Measurements from ENCODE around the gene SLC17A9.

The SLC17A9 gene

DNA sequence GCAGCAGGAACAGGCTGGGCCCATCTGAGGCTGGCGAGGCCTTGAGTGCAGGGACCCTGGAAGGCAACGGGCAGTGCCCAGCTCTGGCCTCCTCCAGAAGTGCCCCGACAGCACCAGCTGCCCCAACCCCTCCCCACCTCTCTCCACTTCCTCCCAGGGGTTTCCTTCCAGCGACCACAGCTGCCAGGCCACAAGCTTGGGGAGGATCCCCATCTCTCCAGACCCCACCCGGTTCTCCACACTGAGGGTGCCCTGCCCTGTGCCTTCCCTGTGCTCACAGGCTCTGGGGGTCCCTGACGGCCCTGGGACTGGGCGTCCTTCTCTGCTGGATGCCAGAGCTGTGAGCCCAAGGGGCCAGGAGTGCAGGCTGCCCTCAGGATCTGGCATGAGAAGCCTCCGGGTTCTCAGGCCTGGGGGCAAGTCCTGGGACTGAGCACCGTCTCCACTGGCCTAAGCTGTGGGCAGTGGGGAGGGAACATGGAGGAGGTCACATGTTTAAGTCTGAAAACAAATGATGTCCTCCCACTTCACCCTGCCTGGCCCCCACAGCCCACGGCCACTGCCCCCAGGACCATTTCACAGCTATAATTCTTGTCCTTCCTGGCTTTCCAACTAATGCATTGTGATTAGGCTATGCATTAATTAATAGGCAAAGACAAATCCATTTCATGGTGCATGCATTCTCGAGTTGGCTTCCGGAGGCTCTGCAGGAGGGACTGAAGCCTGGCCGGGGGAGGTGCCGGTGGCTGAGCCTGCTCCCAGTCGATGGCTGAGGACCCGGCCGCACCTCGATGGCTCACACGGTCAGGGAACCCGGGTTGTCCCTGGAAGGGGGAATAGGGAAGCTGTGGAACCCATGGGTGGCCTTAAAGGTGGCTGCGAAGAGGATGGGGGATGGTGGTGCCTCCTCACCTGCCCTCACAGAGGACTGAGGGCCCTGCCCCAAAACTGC, 29.9 kb downstream of the SLC17A9 start:
- no peak for DNase-seq (ENCODE audit: low read depth in 2 of 2)

DNA sequence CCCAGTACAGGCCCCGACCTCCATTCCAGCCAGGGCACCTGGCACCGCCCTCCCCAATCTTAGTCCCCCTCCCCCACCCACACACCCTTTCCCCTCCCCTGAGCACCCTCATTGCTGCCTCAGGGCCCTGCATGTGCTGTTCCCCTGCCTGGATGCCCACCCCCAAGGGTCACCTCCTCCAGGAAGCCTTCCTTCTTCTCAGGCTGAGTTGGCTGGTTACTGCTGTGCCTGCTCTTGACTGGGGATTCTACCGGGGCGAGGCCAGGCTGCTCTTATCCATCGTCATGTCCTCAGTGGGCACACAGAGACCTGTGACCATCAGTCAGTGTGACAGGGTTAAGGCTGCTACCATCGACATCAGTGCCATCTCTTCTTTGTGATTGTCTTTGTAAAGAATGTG, 30.7 kb downstream of the SLC17A9 start:
- no peak for DNase-seq (ENCODE audit: low read depth in 2 of 2)

DNA sequence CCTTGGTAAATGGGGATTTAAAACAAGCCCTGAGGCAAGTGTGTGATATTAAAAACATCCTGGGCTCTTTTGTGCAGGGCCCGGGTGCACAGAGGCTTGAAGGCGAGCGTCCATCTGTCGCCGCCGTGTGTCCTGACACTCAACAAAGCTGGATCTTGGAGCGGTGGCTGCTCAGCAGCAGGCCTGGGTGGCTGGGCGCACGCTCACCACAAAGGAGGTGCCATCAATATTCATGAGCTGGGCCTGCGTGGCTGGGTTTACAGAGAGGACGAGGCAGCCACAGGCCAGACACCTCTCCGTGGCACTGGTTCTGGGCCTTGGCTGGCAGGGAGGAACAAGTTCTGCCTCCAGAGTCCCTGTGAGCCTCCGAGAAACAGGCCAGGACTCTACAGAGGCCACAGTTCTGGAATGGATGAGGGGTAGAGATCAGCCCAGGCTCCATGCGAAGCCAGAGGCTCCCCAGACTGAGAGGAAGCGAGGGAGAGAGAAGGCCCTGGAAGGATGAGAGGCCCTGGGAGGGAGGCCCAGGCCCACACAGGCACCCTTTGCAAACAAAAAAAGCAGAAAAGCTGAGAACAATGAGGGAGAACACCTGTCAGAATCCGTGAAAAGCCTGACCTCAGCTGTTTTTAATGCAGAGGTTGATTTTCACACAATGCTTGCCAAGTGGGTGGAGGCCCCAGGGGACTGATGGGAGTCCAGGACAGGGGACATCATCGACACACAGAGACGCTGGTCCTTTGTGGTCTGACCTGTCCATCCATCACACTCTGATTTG, 32.3 kb downstream of the SLC17A9 start:
- DNase-seq (ENCODE audit: low read depth in 2 of 2): no peak

DNA sequence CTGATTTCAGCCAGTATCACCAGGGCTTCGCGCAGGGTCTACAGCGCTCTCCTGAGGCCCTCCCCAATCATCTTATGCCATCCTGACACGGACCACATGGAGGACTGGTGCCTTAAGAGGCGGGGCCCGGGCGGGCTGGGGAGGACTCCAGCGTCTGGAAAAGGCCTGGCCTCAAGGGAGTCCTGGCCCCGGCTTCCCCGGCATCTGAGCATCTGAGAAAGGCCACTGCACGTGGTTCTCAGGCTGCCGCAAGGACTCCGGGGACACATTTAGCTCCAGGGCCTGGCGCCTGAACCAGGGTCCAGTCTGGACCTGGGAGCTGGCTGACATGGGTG, 32.9 kb downstream of the SLC17A9 start:
- DNase-seq (ENCODE audit: low read depth in 2 of 2): no peak

DNA sequence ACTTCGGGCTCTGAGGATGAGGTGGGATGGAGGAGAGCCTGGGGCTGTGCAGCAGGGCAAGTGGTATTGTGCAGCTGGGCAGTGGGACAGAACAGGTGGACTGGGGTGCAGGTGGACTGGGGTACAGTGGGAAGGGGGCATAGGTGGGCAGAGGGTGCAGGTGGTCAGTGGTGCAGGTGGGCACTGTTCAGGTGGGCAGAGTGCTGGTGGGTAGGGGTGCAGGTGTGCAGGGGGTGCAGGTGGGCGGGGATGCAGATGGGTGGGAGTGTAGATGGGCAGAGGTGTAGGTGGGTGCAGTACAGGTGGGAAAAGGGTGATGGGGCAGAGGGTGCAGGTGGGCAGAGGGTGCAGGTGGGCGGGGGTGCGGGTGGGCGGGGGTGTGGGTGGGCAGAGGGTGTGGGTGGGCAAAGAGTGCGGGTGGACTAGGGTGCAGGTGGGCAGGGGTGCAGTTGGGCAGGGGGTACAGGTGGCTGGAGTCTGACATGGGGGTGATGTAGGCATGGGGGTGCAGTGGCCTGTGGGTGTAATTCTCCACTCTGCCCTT, 33.8 kb downstream of the SLC17A9 start:
- no peak for DNase-seq (ENCODE audit: low read depth in 2 of 2)

DNA sequence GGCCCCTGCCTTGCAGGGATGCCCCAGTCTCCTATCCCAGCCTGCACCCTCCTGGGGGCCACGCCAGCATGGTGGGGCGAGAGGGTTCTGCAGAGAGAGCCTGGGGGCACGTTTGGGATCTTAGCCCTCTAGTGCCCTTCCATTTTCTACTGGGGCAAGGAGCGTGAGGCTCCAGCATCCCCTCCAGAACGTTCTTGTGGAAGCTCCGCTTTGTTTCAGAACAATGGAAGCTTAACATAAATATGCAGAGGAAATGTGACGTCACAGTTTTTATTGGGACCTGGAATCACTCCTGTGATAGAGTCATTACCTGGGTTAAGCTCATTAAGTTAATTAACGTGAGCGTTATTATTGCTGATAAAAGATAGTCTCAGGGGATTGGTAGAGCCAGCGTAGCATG, 34.6 kb downstream of the SLC17A9 start:
- no peak for DNase-seq (ENCODE audit: low read depth in 2 of 2)

DNA sequence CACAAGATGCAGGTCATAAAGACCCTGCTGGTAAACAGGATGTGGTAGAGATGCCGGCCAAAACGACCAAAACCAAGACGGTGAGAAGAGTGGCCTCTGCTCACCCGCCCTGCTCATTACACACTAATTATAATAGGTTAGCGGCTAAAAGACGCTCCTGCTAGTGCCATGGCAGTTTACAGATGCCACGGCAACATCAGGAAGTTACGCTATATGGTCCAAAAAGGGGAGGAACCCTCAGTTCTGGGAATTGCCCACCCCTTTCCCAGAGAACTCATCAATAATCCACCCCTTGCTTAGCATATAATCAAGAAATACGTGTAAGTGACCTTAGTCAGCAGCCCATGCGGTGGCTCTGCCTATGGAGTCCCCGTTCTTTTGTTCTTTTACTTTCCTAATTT, 36.7 kb downstream of the SLC17A9 start:
- DNase-seq (ENCODE audit: low read depth in 2 of 2): no peak

DNA sequence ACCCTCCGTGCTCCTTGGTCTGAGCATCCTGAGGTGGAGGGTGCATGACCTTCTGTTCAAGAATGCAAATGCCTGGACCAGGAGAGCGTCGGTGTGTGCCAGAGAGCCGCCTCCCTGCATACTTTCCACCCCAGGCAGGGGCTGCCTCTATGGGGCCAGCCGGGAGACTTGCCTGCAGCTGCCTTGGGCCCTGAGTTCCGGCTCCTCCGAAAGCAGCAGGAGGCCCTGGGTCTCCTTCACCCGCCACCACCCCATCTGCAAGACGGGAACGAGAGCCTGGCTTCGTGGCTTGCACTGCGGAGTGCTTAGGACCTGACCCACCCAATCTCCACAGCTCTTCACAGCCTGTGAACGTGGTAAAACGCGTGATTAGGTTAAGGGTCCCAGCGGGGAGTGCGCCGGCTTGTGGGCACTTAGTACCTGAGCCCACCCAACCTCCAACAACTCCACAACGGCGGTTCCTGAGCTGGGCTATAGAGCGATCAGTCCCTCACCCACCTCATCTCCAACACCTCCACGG, 37.9 kb downstream of the SLC17A9 start:
- no peak for DNase-seq (ENCODE audit: low read depth in 2 of 2)

DNA sequence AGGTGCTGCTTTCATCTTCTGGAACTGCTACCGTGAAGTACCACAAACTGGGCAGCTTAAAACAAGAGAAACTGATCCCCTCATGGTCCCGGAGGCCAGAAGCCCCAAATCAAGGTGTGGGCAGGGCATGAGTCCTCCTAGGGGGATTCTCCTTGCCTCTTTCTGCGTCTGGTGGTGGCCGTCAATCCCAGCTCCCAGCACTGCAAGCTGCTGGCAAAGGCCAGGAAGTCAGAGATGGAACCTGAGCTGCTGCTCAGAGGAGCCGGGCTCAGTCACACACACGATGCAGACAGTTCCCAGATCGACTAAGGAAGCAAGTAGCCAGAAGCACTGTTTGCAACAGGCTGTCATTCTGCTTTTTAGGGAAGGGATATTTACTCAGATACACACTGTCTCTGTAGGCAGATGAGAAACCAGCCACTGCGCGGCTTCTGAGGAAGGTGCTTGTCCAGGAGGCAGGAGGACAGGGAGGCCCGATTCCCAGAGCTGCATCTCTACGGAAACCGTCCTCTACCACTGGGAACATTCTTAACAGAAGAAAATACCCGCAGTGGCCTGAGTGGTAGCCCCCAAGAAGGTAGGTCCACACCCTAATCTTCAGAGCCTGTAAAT, 38.8 kb downstream of the SLC17A9 start:
- no peak for DNase-seq (ENCODE audit: low read depth in 2 of 2)

DNA sequence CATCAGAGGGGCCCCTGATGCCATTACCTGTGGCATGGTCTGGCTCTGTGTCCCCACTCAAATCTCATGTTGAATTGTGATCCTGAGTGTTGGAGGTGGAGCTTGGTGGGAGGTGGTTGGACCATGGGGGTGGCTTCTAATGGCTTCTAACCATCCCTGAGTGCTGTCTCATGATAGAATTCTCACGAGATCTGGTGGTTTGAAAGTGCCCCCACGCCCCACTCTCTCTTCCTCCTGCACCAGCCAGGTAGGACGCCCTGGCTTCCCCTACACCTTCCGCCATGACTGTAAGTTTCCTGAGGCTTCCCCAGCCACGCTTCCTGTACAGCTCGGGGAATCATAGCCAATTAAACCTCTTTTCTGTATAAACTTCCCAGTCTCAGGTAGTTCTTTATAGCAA, 39.4 kb downstream of the SLC17A9 start:
- no peak for DNase-seq (ENCODE audit: low read depth in 2 of 2)

DNA sequence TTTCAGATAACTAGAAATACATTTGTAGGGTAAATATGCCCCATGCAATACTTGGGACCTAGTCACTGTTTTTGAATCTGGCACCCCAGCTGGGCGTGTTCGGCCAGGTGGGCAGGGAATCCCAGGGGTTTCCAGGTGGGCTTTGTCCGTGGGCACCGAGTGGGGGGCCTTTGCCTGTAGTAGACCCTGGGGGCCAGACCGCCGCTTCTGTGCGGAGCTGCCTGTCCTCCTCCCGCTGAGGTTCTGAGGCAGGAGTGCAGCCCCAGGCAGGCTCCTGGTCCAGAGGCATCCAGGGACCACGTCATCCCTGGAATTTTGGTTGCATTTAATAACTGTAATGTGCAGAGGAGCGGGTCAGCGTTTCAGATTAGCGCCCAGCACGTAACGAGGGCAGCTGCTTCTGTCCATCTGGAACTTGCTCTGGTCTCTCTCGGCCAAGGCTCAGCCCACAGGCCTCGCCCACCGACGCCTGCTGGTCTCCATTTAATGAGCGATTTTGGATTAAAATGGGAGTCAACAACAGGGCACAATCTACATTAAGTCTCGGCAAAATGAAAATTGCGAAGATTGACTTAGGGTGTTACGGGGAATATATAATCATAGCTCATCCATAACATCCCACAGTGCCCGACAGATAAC, 41.5 kb downstream of the SLC17A9 start:
- DNase-seq (ENCODE audit: low read depth in 2 of 2): no peak

DNA sequence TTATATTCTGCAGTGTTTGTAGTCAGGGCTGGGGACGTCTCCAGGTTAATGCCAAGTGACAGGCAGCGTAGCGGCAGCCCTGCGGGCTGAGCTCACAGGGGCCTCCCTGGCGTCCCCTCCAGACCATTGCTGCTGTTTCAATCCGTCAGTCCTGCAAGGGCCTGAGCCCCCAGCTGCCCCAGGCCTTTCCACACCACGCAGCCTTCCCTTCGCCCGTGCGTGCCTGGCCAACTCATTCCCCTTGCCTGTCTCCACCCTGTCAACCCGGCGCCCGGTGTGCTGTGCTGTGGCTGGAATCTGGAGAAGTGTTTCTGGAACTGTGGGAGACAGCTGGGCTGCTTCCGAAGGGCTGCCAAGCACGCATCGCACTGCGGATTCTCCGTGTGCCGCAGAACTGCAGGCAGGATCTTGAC, 42.4 kb downstream of the SLC17A9 start:
- DNase-seq (ENCODE audit: low read depth in 2 of 2): no peak

DNA sequence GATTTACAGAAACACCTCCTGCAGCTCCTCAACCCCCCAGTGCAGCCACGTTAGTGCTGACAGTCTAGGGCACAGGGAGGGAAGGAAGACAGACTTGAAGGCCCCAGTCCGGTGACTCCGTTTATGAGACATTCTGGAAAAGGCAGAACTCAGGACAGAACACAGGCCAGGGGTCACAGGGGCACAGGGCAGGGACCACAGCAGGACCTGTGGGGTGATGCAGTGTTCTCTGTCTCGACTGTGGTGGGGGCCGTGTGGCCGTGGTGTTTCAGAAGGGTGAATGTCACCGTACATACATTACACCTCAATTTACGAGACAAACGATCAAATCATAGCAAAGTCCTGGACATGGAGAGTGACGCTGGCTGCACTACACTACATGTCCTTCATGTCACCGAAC, 43.0 kb downstream of the SLC17A9 start:
- no peak for DNase-seq (ENCODE audit: low read depth in 2 of 2)

DNA sequence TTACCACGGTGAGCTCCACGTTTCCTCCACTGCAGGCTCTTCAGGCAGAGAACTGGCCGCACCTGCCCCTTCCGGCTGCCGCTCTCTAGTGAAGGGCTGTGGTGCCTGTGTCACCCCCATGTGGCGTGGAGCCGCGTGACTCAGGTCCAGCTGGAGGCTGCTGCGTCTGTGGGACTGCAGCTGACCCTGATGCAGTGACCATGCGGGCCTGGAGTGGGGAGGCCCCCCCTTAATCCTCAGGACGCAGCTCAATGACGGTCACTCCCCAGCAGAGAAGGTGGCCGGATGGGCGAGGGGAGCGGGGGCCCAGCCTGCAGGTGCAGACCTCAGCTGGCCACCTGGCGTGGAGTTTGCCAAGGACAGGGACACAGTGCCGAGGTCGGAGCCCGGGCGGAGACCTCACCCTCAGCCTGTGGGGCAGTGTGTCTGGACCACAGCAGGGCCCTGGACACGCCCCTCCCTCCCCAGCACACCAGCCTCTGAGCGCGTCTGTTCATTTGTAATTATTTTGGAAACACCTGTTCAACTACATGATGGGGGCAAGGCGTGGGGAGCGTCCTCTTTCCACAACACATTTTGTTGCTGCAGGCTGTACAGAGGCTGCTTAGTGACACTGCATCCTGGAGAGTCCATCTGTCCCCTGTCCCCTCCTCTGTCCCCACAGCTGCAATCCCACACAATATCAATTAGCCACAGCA, 43.5 kb downstream of the SLC17A9 start:
- no peak for DNase-seq (ENCODE audit: low read depth in 2 of 2)

DNA sequence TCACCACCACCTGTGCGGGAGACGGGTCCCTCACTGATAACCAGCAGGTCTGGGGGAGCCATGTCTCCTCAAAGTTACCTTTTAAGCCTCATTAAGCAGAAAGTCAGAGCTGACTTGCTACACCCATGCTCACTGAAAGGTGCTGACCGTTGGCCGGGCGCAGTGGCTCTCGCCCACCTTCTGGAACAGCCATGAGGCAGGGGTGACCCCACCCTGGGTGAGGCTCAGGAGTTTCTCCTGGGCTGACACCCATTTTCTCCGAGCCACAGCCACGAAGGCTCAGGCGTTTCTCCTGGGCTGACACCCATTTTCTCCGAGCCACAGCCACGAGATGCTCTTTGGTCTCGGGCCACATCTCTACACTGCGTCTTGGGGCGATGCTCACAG, 44.1 kb downstream of the SLC17A9 start:
- DNase-seq (ENCODE audit: low read depth in 2 of 2): no peak

DNA sequence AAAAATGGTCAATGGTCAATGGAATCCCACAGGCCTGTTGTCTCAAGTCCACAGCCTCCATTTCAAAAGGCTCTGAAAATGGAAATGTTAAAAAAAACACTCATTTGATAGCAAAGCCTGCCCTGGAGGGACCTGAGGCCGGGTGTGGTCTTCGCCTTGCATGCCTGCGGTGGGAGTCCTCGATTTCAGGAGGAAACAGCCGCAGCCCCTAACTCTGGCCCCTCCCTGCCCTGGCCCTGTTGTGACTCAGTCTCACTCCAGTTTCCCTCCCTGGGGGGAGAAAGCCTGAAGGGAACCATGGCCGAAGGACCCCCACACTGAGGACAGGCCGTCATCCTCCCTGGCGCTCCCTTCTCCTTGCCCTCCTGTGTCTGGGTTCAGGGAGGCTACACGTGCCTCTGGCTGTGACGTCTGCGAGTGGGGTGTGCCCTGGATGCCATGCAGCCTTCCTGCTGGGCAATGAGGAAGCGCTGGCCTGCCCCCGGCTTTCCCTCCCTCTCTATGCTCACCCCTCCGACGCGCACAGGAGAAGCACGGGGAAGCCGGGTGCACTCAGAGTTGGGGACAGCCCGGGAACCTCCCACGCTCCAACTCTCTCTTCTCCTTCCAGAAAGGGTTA, 45.0 kb downstream of the SLC17A9 start:
- no peak for DNase-seq (ENCODE audit: low read depth in 2 of 2)

DNA sequence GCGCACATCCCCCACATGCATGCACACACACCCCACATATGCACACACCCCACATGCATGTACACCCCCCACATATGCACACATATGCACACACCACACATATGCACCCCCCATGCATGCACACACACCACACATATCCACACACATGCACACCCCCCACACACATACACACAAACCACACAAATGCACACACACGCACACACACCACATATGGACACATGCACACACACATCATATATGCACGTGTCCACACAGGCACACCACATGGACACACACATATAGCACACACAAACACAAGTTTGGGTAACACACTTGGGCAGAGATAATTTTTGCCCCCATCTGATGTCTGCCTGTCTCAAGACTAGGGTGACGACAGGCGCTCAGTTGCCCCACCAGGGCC, 45.9 kb downstream of the SLC17A9 start:
- DNase-seq (ENCODE audit: low read depth in 2 of 2): no peak

DNA sequence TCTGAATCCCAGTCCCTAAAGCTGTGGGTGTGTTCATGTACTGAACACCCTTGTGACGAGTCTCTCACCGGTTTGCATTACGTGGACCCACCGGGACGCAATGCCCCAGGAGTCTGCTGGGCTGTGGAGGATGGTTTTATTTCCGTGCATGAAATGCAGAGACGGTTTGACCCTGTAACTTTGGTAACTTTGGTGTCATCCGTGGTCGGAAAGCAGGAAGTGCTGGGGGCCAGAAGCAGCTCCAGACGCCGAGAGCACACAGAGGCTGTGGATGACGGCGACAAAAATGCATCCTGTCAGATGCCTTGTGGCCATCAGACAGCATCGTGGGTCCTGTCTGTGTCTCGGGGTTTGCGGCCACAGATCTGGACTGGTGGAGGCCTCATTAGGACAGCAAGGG, 47.1 kb downstream of the SLC17A9 start:
- no peak for DNase-seq (ENCODE audit: low read depth in 2 of 2)

DNA sequence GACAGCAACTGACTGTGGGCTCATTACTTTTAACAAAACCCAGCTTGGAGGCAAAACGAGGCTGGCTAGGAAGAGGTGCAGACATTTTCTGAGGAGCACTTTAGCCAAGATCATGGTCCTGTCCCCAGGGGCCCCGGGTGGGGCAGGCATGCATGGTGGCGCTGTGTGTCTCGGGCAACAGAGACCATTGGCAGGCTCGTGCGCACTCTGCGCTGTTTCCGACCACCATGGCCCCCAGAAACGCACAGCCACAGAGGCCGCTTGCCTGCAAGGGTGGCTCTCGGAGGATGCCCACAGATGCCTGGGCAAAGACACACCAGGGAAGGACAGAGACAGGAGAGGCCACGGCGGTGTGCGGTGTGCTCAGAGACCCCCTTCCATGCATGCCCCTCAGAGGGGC, 47.5 kb downstream of the SLC17A9 start:
- no peak for DNase-seq (ENCODE audit: low read depth in 2 of 2)

DNA sequence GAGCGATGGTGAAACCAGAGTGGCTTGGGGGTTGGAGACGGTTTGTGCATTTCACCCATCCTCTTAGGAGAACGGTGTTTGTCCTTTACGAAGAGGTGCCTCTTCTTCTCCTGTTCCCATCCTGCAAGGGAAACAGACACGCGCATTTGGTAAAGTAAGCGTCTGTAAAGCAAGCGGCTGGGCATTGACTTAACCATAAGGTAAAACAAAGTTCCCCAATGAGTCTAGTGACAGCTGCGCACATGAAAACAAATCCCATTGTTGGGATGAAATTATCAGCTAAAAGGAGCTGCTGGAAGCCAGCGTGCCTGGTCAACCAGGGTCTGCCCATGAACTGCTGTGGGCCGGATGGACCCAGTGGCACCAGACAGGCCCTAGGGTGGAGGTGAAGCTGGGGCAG, 48.4 kb downstream of the SLC17A9 start:
- no peak for DNase-seq (ENCODE audit: low read depth in 2 of 2)

DNA sequence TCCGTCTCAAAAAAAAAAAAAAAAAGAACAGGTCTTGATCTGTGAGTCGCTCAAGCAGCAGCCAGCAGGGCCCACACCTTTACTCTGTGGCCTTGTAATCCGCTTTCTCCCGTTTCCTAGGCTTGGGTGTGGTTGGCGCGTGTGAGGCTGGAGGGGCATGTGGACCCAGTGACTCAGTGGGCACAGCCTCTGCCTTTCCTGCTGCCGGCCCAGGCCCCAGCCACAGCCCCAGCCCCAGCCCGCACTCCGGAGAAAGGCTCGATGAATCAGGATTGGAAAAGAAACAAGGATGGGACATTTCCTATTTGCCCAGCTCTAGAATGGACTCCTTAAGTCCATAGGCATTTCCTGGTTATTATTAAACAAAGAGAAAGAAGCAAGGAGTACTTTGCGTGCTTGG, 50.0 kb downstream of the SLC17A9 start:
- DNase-seq (ENCODE audit: low read depth in 2 of 2): no peak
